Stimulated activated CD8-positive, alpha-beta memory T cell treated with anti-CD3 and anti-CD28 coated beads, Interleukin-15, amount 100 ng/mL, for 4 hours (primary cell): ENCODE data around the gene MTSS2.
"Not testable (repeated sequence)": the region's sequence is repeated elsewhere in the genome, so short reads cannot be mapped to it uniquely, and the experiment has no call there.

Experiments
- DNase-seq, 2 donors: peaks; one replicate each; pipeline ENCODE4 v3.0.0-alpha.2; 2020; ENCODE audit warnings: low read depth in 2 of 2

Gene MTSS2

GRCh38 chr16:70653809-70654771, 31.8 kb downstream of the MTSS2 start:
- peak; percentile 31 to 60 for DNase-seq

GRCh38 chr16:70653406-70653805, 32.4 kb downstream of the MTSS2 start:
- no peak for DNase-seq

- no peak for DNase-seq
Observed at GRCh38 chr16:70652322-70652721, 33.5 kb downstream of the MTSS2 start.

- DNase-seq: no peak
Observed at GRCh38 chr16:70651524-70651923, 34.3 kb downstream of the MTSS2 start.

GRCh38 chr16:70650216-70650615, 35.6 kb downstream of the MTSS2 start:
- no peak for DNase-seq

- DNase-seq: no peak
Observed at GRCh38 chr16:70649300-70649699, 36.6 kb downstream of the MTSS2 start.

- no peak for DNase-seq
Observed at GRCh38 chr16:70648606-70649005, 37.2 kb downstream of the MTSS2 start.

- no peak for DNase-seq
Observed at GRCh38 chr16:70647441-70648359, 38.2 kb downstream of the MTSS2 start.

- DNase-seq: no peak
Observed at GRCh38 chr16:70646260-70647241, 39.3 kb downstream of the MTSS2 start, which contains the start of gene IL34. Gene IL34 (plus strand): TSS chr16:70646559. CDS start chr16:70646948, 389 bp downstream.

- DNase-seq: no peak
Observed at GRCh38 chr16:70644763-70645597, 40.9 kb downstream of the MTSS2 start.

GRCh38 chr16:70643264-70643663, 42.6 kb downstream of the MTSS2 start:
- DNase-seq: not testable (repeated sequence)

- DNase-seq: no peak
Observed at GRCh38 chr16:70642633-70643032, 43.2 kb downstream of the MTSS2 start.

GRCh38 chr16:70638814-70639792, 46.8 kb downstream of the MTSS2 start:
- no peak for DNase-seq
